Endometrial microvascular endothelial cells (primary cell): Measurements from ENCODE around the gene MAGI2. TPM values are rescaled to one million over a fixed set of nuclear protein-coding genes. Genes with fewer than 3 reads are reported as not detected.

Source experiments
- in situ Hi-C: cut with HindIII; loops from 2 replicates; pipeline ENCODE4 v1.10.0; 2017; ENCODE audit warnings: low sequenced_read_pairs, low pct_unique_long_range_greater_than_20kb; ENCODE audit errors: inconsistent ontology term
- total RNA-seq: library from RNA; depleted of rRNA; stranded (reverse); fragments of >200 nt; gene quantifications from one replicate; pipeline ENCODE4 v1.2.3, GENCODE V29; 2015; ENCODE audit errors: inconsistent ontology term

MAGI2 gene
- total RNA-seq, 1 donor from 2014 or later = 0.46 TPM

- in situ Hi-C loops = no loop called here
Observed at GRCh38 chr7:78071491-78072200, 1381.8 kb downstream of the MAGI2 start.

GRCh38 chr7:78066599-78066998, 1386.9 kb downstream of the MAGI2 start:
- in situ Hi-C loops = no loop called here

- in situ Hi-C loops = no loop called here
Observed at GRCh38 chr7:78063758-78064157, 1389.7 kb downstream of the MAGI2 start.

GRCh38 chr7:78062214-78062613, 1391.3 kb downstream of the MAGI2 start:
- in situ Hi-C loops = no loop called here

GRCh38 chr7:78057571-78057970, 1395.9 kb downstream of the MAGI2 start:
- in situ Hi-C loops = no loop called here

- in situ Hi-C loops = no loop called here
Observed at GRCh38 chr7:78055599-78055998, 1397.9 kb downstream of the MAGI2 start.

- in situ Hi-C loops = no loop called here
Observed at GRCh38 chr7:78055001-78055573, 1398.4 kb downstream of the MAGI2 start.

- in situ Hi-C loops = no loop called here
Observed at GRCh38 chr7:78052112-78052511, 1401.4 kb downstream of the MAGI2 start.

- in situ Hi-C loops = no loop called here
Observed at GRCh38 chr7:78047800-78048199, 1405.7 kb downstream of the MAGI2 start.

GRCh38 chr7:78043159-78043558, 1410.3 kb downstream of the MAGI2 start:
- in situ Hi-C loops = no loop called here

- in situ Hi-C loops = no loop called here
Observed at GRCh38 chr7:78041423-78041822, 1412.0 kb downstream of the MAGI2 start.

GRCh38 chr7:78039790-78040776, 1413.4 kb downstream of the MAGI2 start:
- in situ Hi-C loops = no loop called here

GRCh38 chr7:78038465-78039080, 1414.9 kb downstream of the MAGI2 start:
- in situ Hi-C loops = no loop called here

GRCh38 chr7:78037603-78038002, 1415.9 kb downstream of the MAGI2 start:
- in situ Hi-C loops = no loop called here

- in situ Hi-C loops = no loop called here
Observed at GRCh38 chr7:78033410-78033809, 1420.1 kb downstream of the MAGI2 start.

GRCh38 chr7:78026492-78026891, 1427.0 kb downstream of the MAGI2 start:
- in situ Hi-C loops = no loop called here

GRCh38 chr7:78024591-78024990, 1428.9 kb downstream of the MAGI2 start:
- in situ Hi-C loops = no loop called here

GRCh38 chr7:78023191-78023590, 1430.3 kb downstream of the MAGI2 start:
- in situ Hi-C loops = no loop called here

- in situ Hi-C loops = no loop called here
Observed at GRCh38 chr7:78022165-78022564, 1431.3 kb downstream of the MAGI2 start.
